IMR-90 (cell line): ENCODE measurements around the gene EXOC4. TPM values are rescaled to one million over a fixed set of nuclear protein-coding genes. Genes with fewer than 3 reads are reported as not detected.

Source experiments
- ATAC-seq: fragments of 200-7000 bp; cut with Tn5 transposase; 2 replicates; pipeline ENCODE4 v1.9.1; 2020; ENCODE audit warnings: low read depth, mild to moderate bottlenecking, moderate library complexity
- BruUV-seq: library from RNA; stranded (reverse); fragments of 400-500 nt; replicated peaks from 2 replicates; lab custom pipeline; 2021; lab: Mats Ljungman, UMichigan
- CTCF ChIA-PET: fragments of 300-600 bp; formaldehyde crosslinking; extraction: SDS; loops from one replicate; lab custom pipeline; 2021; ENCODE audit warnings: antibody characterized with exemption; lab: Yijun Ruan, JAX
- POLR2A ChIA-PET: fragments of 300-600 bp; sonication (Branson Sonifier 250); formaldehyde crosslinking; loops from one replicate; lab custom pipeline; 2022; ENCODE audit warnings: antibody characterized with exemption; ENCODE audit not compliant: unreplicated experiment; lab: Charles Lee
- DNase-seq: peaks from one replicate; pipeline ENCODE4 v3.0.0; 2013
- H2AFZ ChIP-seq: replicated peaks from 2 replicates; pipeline ENCODE3; 2013; ENCODE audit warnings: low read length, mild to moderate bottlenecking; ENCODE audit not compliant: poor library complexity
- H2AK5ac ChIP-seq: 2 replicates; pipeline ENCODE4 v1.6.1; 2013; ENCODE audit warnings: low read depth, low read length, inconsistent platforms
- H2AK9ac ChIP-seq: replicated peaks from 2 replicates; pipeline ENCODE3; 2013; ENCODE audit warnings: mild to moderate bottlenecking, low read depth, low read length, moderate library complexity; ENCODE audit not compliant: poor library complexity
- H2BK120ac ChIP-seq: 2 replicates; pipeline ENCODE4 v1.6.1; 2013; ENCODE audit warnings: low read depth, low read length, inconsistent platforms
- H2BK15ac ChIP-seq: 3 replicates; pipeline ENCODE4 v1.6.1; 2013; ENCODE audit warnings: low read depth, low read length, inconsistent platforms
- H2BK20ac ChIP-seq: 2 replicates; pipeline ENCODE4 v1.6.1; 2013; ENCODE audit warnings: low read depth, mild to moderate bottlenecking, inconsistent platforms, low read length, moderate library complexity
- H2BK5ac ChIP-seq: 2 replicates; pipeline ENCODE4 v1.6.1; 2013; ENCODE audit warnings: mild to moderate bottlenecking, low read depth, low read length, inconsistent platforms; ENCODE audit not compliant: poor library complexity, severe bottlenecking
- H3K14ac ChIP-seq: replicated peaks from 2 replicates; pipeline ENCODE4 v1.6.1; 2013; ENCODE audit warnings: low read depth, low read length, inconsistent platforms
- H3K18ac ChIP-seq: 2 replicates; pipeline ENCODE4 v1.6.1; 2013; ENCODE audit warnings: low read depth, low read length, control low read depth
- H3K23ac ChIP-seq: 2 replicates; pipeline ENCODE4 v1.6.1; 2013; ENCODE audit warnings: low read depth, low read length, inconsistent platforms
- H3K27ac ChIP-seq: 2 replicates; pipeline ENCODE4 v1.5.1; 2013; ENCODE audit warnings: mild to moderate bottlenecking, control low read depth, low read length; ENCODE audit not compliant: insufficient read depth
- H3K27me3 ChIP-seq: 2 replicates; pipeline ENCODE4 v1.6.1; 2013; ENCODE audit warnings: low read length; ENCODE audit not compliant: control insufficient read depth, insufficient read depth
- H3K36me3 ChIP-seq: 2 replicates; pipeline ENCODE4 v1.6.1; 2013; ENCODE audit warnings: low read length, mixed read lengths; ENCODE audit not compliant: control insufficient read depth, insufficient read depth
- H3K4ac ChIP-seq: 2 replicates; pipeline ENCODE4 v1.6.1; 2013; ENCODE audit warnings: low read depth, low read length, inconsistent platforms
- H3K4me1 ChIP-seq: 2 replicates; pipeline ENCODE4 v1.6.1; 2013; ENCODE audit warnings: low read length, mixed read lengths; ENCODE audit not compliant: control insufficient read depth, insufficient read depth
- H3K4me2 ChIP-seq: 2 replicates; pipeline ENCODE4 v1.6.1; 2013; ENCODE audit warnings: low read depth, mild to moderate bottlenecking, control low read depth, low read length, moderate library complexity
- H3K4me3 ChIP-seq: 2 replicates; pipeline ENCODE4 v1.5.1; 2013; ENCODE audit warnings: low read depth, mild to moderate bottlenecking, control low read depth, low read length, moderate library complexity; ENCODE audit not compliant: insufficient read depth
- H3K56ac ChIP-seq: 2 replicates; pipeline ENCODE4 v1.6.1; 2013; ENCODE audit warnings: low read length, inconsistent platforms; ENCODE audit not compliant: insufficient read depth; ENCODE audit errors: extremely low read depth
- H3K79me1 ChIP-seq, 2 experiments: 2 replicates each; pipeline ENCODE4 v1.6.1; 2013; ENCODE audit warnings: low read length in 2 of 2, inconsistent platforms in 1 of 2, low read depth in 1 of 2
- H3K9ac ChIP-seq: 2 replicates; pipeline ENCODE4 v1.6.1; 2013; ENCODE audit warnings: low read depth, low read length, control low read depth
- H3K9me1 ChIP-seq: 2 replicates; pipeline ENCODE4 v1.6.1; 2013; ENCODE audit warnings: low read length, inconsistent platforms; ENCODE audit not compliant: insufficient read depth
- H3K9me3 ChIP-seq: 2 replicates; pipeline ENCODE4 v1.6.1; 2013; ENCODE audit warnings: low read length; ENCODE audit not compliant: control insufficient read depth, insufficient read depth
- H4K20me1 ChIP-seq: 2 replicates; pipeline ENCODE4 v1.6.1; 2013; ENCODE audit warnings: low read length, inconsistent platforms; ENCODE audit not compliant: insufficient read depth
- H4K5ac ChIP-seq: 2 replicates; pipeline ENCODE4 v1.6.1; 2013; ENCODE audit warnings: mild to moderate bottlenecking, low read depth, low read length, control low read depth
- H4K8ac ChIP-seq, 2 experiments: 2 replicates each; pipeline ENCODE4 v1.6.1; 2013; ENCODE audit warnings: low read depth in 2 of 2, low read length in 2 of 2, control low read depth in 1 of 2, inconsistent platforms in 1 of 2
- H4K91ac ChIP-seq: 2 replicates; pipeline ENCODE4 v1.6.1; 2013; ENCODE audit warnings: low read depth, low read length, inconsistent platforms; ENCODE audit not compliant: insufficient read depth
- CEBPB ChIP-seq: IDR thresholded peaks from 2 replicates; pipeline ENCODE4 v1.6.1; 2012; ENCODE audit warnings: low read depth, low read length, improper control_type of control experiment
- WGBS, 2 experiments: methylation state at CpG; one replicate each; pipeline versions ENCODE4 v1.1.5 to v1.1.7; 2013; ENCODE audit warnings: missing lambda C conversion rate in 2 of 2; ENCODE audit not compliant: insufficient read length in 1 of 2; ENCODE audit errors: extremely low coverage in 2 of 2; 5-methylcytosine and 5-hydroxymethylcytosine counted together
- dilution Hi-C: fragments of 300-500 bp; cut with HindIII; formaldehyde crosslinking; loops from one replicate; pipeline ENCODE4 v1.14.3; 2018; ENCODE audit warnings: low sequenced_read_pairs; ENCODE audit not compliant: unreplicated experiment
- in situ Hi-C: fragments of 300-500 bp; cut with MboI; formaldehyde crosslinking; loops from 3 replicates; pipeline ENCODE4 v1.14.3; 2019; ENCODE audit warnings: low sequenced_read_pairs, inconsistent platforms, mixed read lengths
- intact Hi-C: fragments of 100-400 bp; cut with micrococcal nuclease; formaldehyde crosslinking; loops from 2 replicates; pipeline ENCODE4 v1.10.0; 2022
- polyA plus RNA-seq, 3 experiments: library from polyadenylated mRNA; depleted of rRNA; stranded (reverse); fragments of >200 nt; gene quantifications; 2 replicates each; pipeline ENCODE4 v1.2.3, GENCODE V29; 2012; ENCODE audit warnings: low replicate concordance in 1 of 3
- total RNA-seq: library from RNA; depleted of rRNA; stranded (reverse); fragments of >200 nt; gene quantifications from 2 replicates; pipeline ENCODE4 v1.2.3, GENCODE V29; 2012
- TF ChIP-seq, protein P1 (sequence below): fragments of 150-350 bp; IDR thresholded peaks from 2 replicates; pipeline ENCODE4 v1.6.1; 2016; ENCODE audit warnings: low read depth, mild to moderate bottlenecking, low read length, moderate library complexity, borderline replicate concordance

EXOC4 gene
- total and polyA plus RNA-seq, 2 of the 4 experiments (the other 2 are of a cell fraction): 25.4 to 94.6 TPM

DNA sequence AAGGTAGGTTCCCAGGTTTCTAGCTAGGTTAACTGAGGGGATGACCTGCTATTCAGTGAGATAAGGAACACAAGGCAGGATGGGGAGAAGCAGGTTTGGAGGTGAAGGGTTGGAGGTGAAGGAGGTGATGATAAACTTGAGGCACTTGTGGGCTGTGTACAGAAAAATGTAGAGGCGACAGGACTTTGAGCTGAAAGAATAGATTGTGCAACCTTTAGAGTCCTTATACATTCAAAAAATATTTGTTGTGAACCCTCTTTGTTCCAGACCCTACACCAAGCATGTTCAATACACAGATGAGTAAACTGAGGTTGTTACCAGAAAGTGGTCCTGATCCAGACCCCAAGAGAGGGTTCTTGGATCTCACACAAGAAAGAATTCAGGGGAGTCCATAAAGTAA is 828.8 kb downstream of the EXOC4 start:
- no peak overlapping the region for H2BK5ac ChIP-seq
- no peak overlapping the region for H2AFZ ChIP-seq
- no peaks in the 10 kb centered on the region for H3K9me1 ChIP-seq
- H3K9me3 ChIP-seq: no peaks in the 10 kb centered on the region
- H3K4ac ChIP-seq: no peak overlapping the region
- H3K4me3 ChIP-seq: no peak overlapping the region
- no peaks in the 10 kb centered on the region for H3K79me1 ChIP-seq
- ChIA-PET CTCF (no interaction called here), POLR2A (no interaction called here)
- H3K36me3 ChIP-seq: no peaks in the 10 kb centered on the region
- no peak overlapping the region for H4K8ac ChIP-seq
- no peak overlapping the region for H3K18ac ChIP-seq
- no peak for ATAC-seq
- no peak overlapping the region for H3K14ac ChIP-seq
- no peak overlapping the region for H2AK5ac ChIP-seq
- in situ Hi-C loops (no loop called here), dilution Hi-C loops (no loop called here), intact Hi-C loops (no loop called here)
- no peak for DNase-seq
- no CpG with 5 or more reads among the region's 1 CpG for WGBS, 2 experiments
- H3K27me3 ChIP-seq: no peaks in the 10 kb centered on the region
- no peak overlapping the region for H2BK15ac ChIP-seq
- no peak overlapping the region for H2AK9ac ChIP-seq
- no peak overlapping the region for H4K5ac ChIP-seq
- H3K27ac ChIP-seq: no peak overlapping the region
- no peak overlapping the region for H3K56ac ChIP-seq
- TF ChIP-seq, protein P1, sequence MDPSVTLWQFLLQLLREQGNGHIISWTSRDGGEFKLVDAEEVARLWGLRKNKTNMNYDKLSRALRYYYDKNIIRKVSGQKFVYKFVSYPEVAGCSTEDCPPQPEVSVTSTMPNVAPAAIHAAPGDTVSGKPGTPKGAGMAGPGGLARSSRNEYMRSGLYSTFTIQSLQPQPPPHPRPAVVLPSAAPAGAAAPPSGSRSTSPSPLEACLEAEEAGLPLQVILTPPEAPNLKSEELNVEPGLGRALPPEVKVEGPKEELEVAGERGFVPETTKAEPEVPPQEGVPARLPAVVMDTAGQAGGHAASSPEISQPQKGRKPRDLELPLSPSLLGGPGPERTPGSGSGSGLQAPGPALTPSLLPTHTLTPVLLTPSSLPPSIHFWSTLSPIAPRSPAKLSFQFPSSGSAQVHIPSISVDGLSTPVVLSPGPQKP: no peak
- 0 out of 2 replicates have a peak, but pooled peaks have one; percentile 10 for TF ChIP-seq CEBPB
- no peaks in the 10 kb centered on the region for H4K20me1 ChIP-seq
- no peak overlapping the region for H2BK20ac ChIP-seq
- no peak overlapping the region for H3K4me2 ChIP-seq
- H2BK120ac ChIP-seq: no peak overlapping the region
- no peak overlapping the region for H3K9ac ChIP-seq
- H4K91ac ChIP-seq: no peak overlapping the region
- no peaks in the 10 kb centered on the region for H3K4me1 ChIP-seq
- no peak overlapping the region for H3K23ac ChIP-seq
- no TSS peak for BruUV-seq
